Activated CD4-positive, alpha-beta T cell treated with anti-CD3 and anti-CD28 coated beads, Interleukin-10, Interleukin-2, amounts not matched to agents 100 ng/mL and 50 ng/mL, durations not matched to agents 16 hours and 8 hours (primary cell): ENCODE data around the gene LAG3.

Experiments used
- DNase-seq: peaks from one replicate; pipeline ENCODE4 v3.0.0-alpha.2; 2020

LAG3 gene

DNA sequence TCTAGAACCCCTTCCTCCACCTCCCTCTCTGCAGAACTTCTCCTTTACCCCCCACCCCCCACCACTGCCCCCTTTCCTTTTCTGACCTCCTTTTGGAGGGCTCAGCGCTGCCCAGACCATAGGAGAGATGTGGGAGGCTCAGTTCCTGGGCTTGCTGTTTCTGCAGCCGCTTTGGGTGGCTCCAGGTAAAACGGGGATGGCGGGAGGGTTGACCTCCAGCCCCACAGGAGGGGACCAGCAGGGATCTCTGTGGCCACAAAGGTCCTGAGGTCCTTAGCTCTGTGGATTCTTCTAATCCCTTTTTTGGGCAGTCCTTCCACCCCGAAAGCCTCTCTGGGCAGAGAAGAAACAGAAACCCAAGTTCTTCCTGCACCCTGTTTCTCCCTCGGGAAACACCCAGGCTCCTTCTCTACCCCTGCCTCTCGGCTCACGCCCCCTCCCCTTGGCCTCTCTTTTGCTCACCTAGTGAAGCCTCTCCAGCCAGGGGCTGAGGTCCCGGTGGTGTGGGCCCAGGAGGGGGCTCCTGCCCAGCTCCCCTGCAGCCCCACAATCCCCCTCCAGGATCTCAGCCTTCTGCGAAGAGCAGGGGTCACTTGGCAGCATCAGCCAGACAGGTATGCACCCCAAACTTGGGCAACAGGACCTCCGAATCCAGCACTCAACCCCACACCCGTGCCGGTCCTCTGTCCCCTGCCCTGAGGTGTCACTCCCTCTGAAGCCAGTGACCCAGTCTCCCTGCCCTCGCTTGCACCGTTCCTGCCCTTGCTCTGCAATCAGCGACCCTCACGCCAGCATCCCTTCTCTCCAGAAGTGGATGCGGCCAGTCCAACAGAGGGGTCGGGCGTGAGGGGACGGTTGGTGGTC lies 638 bp downstream of the LAG3 start:
- no peak for DNase-seq

DNA sequence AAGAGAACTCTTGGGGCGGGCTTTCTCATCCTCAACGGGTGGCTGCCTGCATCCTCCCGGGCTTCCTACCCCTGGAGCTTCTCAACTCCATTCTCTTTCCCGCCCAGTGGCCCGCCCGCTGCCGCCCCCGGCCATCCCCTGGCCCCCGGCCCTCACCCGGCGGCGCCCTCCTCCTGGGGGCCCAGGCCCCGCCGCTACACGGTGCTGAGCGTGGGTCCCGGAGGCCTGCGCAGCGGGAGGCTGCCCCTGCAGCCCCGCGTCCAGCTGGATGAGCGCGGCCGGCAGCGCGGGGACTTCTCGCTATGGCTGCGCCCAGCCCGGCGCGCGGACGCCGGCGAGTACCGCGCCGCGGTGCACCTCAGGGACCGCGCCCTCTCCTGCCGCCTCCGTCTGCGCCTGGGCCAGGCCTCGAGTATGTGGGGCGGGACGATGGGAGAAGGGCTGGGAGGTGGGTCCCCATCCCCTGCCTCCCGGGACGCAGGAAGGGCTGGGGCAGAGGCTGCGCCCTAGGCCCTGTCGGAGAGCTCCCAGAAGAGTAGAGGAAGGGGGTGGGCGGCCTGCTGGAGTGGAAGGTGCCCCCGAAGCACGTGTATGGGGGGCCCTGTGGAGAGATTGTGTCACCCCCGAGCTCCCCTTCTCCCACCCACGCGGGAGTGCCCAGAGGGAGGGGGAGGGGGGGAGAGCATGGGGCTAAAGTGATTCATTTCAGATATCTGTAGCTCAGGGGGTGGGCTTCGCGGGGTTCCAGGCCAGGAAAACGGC lies 1.5 kb downstream of the LAG3 start:
- no peak for DNase-seq

GRCh38 chr12:6774499-6775062 lies 2.3 kb downstream of the LAG3 start:
- DNase-seq, result peak; percentile 41

GRCh38 chr12:6775185-6776174 lies 3.2 kb downstream of the LAG3 start:
- DNase-seq, result no peak

GRCh38 chr12:6777386-6777785 lies 5.1 kb downstream of the LAG3 start:
- no peak for DNase-seq

- DNase-seq, result no peak
Observed at GRCh38 chr12:6778217-6778573, 5.9 kb downstream of the LAG3 start.

DNA sequence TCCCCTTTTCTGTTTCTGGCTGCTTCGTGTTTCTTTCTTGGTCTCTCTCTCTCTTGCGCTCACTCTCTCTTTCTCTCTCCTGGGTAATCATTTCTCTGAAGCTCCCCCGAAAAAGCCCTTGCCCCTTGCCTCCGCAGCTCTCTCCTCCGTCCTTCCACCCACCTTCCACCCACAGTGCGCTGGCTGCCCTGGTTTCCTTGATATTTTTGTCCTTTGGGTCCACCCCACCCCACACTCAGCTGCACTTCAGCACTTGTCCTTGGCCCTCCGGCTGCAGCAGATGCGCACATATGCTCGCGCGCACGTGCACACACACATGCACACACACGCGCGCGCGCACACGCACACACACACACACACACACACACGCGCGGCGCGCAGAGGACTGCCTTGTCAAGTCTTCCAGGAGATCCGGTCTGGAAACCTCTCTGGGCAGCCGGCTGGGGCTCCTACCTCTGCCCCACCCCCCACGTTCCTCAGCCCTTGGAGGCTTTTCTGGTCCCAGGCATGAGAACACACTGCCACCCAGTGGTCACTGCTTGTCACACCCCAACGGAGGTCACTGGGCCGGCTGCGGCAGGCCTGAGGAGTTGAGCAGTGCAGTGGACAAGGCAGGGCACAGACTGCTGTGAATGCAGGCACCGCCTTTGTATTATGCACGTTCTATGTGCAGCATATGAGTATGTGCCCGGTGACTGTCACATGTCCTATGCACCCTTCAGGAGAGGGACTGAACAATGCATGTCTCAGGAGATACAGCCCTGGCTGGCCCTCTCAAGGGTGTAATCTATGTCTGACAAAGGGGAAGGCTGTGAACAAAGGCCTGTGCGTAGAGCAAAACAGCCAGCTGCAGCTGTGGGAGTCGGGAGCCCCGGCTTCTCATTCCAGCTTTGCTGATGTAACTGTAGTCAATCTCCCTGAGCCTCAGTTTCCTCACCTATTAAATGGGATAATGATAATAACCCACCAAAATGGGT lies 6.5 kb downstream of the LAG3 start:
- peak; percentile 93 for DNase-seq

DNA sequence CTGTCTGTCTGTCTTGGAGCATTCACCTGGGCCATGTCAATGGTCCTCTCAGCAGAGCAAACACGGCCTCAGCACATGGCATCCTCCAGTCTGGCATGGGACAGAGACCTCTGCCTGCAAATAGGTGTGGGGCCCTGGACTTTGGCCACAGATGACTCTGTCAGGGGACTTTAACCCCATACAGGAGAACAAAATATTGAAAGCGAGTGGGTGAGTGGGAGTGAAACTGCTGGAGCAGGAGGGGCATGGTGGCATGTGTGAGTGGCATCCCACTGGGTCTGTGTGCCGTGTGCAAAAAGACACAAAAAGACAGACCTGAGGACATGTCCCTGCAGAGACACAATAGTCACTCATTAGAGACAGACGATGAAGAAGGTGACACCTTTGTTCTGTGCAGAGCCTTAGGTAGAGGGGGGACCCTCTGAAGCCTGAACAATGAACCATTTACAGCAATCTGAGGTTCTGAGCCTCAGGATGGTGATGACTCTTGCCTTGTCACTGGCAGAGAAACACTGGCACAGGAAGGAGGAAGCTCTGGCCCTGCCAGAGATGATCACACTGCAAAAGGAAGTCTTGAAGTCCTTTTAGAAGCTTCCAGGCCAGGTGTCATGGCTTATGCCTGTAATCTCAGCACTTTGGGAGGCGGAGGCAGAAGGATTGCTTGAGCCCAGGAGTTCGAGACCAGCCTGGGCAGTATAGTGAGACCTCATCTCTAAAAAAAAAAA lies 7.5 kb downstream of the LAG3 start:
- no peak for DNase-seq

GRCh38 chr12:6780573-6780972 lies 8.3 kb downstream of the LAG3 start:
- peak; percentile 57 for DNase-seq

GRCh38 chr12:6782119-6782518 lies 9.8 kb downstream of the LAG3 start:
- no peak for DNase-seq

- no peak for DNase-seq
Observed at GRCh38 chr12:6782850-6783566, 10.7 kb downstream of the LAG3 start.

DNA sequence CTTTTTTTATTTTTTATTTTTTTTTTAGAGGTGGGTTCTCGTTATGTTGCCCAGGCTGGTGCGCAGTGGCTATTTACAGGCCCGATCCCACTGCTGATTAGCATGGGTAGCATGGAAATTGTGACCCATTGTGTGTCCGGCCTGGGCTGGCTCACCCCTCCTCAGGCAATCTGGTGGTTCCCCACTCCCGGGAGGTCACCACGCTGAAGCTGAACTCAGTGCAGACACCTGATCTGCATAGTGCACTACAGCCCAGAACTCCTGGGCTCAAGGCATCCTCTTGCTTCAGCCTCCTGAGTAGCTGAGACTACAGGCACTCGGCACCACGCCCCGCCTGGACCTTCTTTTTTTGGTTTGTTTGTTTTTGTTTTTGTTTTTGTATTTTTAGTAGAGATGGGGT lies 11.5 kb downstream of the LAG3 start:
- DNase-seq, result no peak

- DNase-seq, result no peak
Observed at GRCh38 chr12:6784296-6784695, 12.0 kb downstream of the LAG3 start.

DNA sequence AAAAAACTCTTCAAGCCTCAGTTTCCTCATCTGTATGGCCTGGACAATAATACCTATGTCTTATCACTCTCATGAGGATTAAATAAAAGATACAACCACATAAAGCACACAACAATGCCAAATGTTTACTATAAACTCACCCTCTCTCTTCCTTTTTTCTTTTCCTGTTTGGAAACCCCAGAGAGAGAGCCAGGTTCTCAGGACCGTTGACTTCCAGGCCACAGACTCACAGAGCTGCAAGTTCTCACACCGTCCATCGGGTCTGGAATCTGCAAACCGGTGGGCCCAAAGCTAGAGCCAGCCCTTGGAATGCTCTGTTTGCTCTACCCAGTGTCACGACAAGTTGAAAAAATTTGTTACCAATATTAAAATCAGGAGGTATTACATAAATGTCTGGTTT lies 12.4 kb downstream of the LAG3 start:
- no peak for DNase-seq

GRCh38 chr12:6786416-6787094 lies 14.2 kb downstream of the LAG3 start:
- no peak for DNase-seq

DNA sequence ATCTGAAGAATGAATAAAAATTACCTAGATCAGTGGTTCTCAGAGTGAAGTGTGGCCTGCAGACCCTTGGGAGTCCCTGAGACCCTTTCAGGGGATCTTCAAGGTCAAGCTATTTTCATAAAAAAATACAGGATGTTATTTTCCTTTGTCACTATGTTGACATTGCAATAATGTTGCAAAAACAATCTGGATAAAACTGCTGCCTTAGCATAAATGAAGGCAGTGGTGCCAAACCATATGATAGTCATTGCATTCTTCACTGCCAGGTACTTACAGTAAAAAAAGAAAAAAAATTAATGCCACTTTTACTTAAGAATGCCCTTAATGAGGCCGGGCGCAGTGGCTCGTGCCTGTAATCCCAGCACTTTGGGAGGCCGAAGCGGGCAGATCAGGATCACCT lies 15.0 kb downstream of the LAG3 start:
- DNase-seq, result no peak

DNA sequence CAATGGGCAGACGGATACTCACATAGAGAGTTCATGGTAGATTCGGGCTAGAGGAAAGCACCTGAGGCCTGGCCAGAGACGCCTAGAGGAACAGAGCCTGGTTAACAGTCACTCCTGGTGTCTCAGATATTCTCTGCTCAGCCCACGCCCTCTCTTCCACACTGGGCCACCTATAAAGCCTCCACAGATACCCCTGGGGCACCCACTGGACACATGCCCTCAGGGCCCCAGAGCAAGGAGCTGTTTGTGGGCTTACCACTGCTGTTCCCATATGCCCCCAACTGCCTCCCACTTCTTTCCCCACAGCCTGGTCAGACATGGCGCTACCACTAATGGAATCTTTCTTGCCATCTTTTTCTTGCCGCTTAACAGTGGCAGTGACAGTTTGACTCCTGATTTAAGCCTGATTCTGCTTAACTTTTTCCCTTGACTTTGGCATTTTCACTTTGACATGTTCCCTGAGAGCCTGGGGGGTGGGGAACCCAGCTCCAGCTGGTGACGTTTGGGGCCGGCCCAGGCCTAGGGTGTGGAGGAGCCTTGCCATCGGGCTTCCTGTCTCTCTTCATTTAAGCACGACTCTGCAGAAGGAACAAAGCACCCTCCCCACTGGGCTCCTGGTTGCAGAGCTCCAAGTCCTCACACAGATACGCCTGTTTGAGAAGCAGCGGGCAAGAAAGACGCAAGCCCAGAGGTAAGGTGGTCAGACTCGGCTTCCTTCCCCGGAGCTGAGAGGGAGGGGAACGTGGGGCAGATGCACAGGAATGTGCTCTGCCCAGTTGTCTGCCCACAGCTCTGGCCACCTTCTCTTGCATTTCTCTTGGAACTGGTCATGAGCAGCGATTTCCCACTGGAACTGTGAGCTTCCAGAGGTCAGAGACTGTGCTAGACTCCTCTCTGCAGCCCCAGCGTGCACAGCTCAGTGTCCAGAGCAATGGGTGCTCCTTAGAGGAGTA lies 16.9 kb downstream of the LAG3 start, which contains the start of gene CD4:
Gene CD4, plus strand, starts transcription at position 557 of the 953 bp plus-strand sequence. CDS start 10,611 bp downstream, outside the sequence.
- DNase-seq, result peak; percentile 95
